GM18517 (cell line): ENCODE measurements around the gene PCDHA8.
"Not testable (repeated sequence)": the region's sequence is repeated elsewhere in the genome, so short reads cannot be mapped to it uniquely, and the experiment has no call there.

Source experiments
- ATAC-seq: cut with Tn5 transposase; IDR thresholded peaks from one replicate; pipeline ENCODE4 v1.9.1; 2021; ENCODE audit warnings: mild to moderate bottlenecking, moderate library complexity; ENCODE audit not compliant: unreplicated experiment

PCDHA8 gene

GRCh38 chr5:140828362-140828737 lies 12.6 kb upstream of the PCDHA8 start:
- ATAC-seq = no peak

GRCh38 chr5:140829511-140830501 lies 11.2 kb upstream of the PCDHA8 start:
- not testable (repeated sequence) for ATAC-seq

- no peak for ATAC-seq
Observed at GRCh38 chr5:140833993-140834392, 7.0 kb upstream of the PCDHA8 start, which contains the start of gene PCDHA7. Gene PCDHA7 (plus strand): TSS chr5:140834269. CDS start chr5:140834384, 115 bp downstream.

- not testable (repeated sequence) for ATAC-seq
Observed at GRCh38 chr5:140834439-140835008, 6.5 kb upstream of the PCDHA8 start.

- ATAC-seq = no peak
Observed at GRCh38 chr5:140835622-140836510, 5.1 kb upstream of the PCDHA8 start.

- no peak for ATAC-seq
Observed at GRCh38 chr5:140842798-140843733, 2.1 kb downstream of the PCDHA8 start.

GRCh38 chr5:140848139-140849102 lies 7.4 kb downstream of the PCDHA8 start, which contains the start of gene PCDHA9:
Gene PCDHA9 (plus strand): TSS chr5:140848382. CDS start chr5:140848496, 114 bp downstream.
- not testable (repeated sequence) for ATAC-seq

- not testable (repeated sequence) for ATAC-seq
Observed at GRCh38 chr5:140849831-140850634, 9.0 kb downstream of the PCDHA8 start.

- no peak for ATAC-seq
Observed at GRCh38 chr5:140855772-140856674, 15.0 kb downstream of the PCDHA8 start, which contains the start of gene PCDHA10. Gene PCDHA10 (plus strand): TSS chr5:140855897. CDS start chr5:140856049, 152 bp downstream.

- ATAC-seq = no peak
Observed at GRCh38 chr5:140857177-140857986, 16.4 kb downstream of the PCDHA8 start.

- ATAC-seq = no peak
Observed at GRCh38 chr5:140857987-140858240, 16.9 kb downstream of the PCDHA8 start.

GRCh38 chr5:140862441-140863295 lies 21.7 kb downstream of the PCDHA8 start:
- no peak for ATAC-seq

GRCh38 chr5:140868721-140869554 lies 28.0 kb downstream of the PCDHA8 start, which contains the start of gene PCDHA11:
Gene PCDHA11 (plus strand): TSS chr5:140868957. CDS start chr5:140869104, 147 bp downstream.
- no peak for ATAC-seq

GRCh38 chr5:140869555-140869886 lies 28.5 kb downstream of the PCDHA8 start:
- no peak for ATAC-seq
